ENCODE measurements around the gene IDI1.

DNA sequence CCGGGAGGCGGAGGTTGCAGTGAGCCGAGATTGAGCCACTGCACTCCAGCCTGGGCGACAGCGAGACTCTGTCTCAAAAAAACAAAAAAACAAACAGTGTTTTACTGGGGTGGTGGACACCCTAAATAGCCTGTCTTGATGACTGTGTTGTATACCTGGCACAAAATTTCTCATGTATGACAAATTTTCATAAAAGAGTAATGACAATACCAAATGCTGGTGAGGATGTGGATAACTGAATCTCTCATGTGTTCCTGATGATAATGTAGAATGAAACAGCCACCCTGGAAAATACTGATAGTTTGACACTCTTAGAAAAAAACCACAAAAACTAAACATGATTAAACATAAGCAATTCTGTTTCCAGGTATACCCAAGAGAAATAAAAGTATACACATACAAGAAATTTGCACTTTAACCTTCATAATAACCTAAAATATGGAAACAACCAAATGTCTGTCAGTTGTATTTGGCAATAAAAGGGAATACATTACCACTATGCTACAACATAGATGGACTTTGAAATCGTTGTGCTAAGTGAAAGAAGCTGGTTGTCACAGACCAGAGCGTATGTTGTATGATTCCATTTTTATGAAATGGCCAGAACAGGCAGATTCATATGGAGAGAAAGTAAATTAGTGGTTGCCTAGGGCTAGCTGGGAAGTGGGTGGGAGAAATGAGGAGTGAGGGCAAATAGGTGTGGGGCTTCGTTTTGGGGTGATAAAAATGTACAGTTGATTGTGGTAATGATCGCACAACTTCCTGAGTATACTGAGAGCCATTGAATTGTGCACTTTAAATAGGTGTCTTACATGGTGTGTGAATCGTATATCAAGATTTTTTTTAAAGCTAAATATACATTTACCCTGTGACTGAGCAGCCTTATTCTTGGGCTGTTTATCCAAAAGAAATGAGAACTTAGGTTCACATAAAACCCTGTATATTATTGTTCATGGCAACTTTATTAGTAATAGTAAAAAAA, 19.8 kb upstream of the IDI1 start:
- TF ChIP-seq CTCF (IDR thresholded peaks at IDR 0.05; ENCODE audit: low read depth, low read length, missing input control) (no peak), MAX (IDR thresholded peaks at IDR 0.05) (no peak), JUND (IDR thresholded peaks at IDR 0.05) (no peak), YY1 (IDR thresholded peaks at IDR 0.05) (no peak), REST (IDR thresholded peaks at IDR 0.05) (no peak), SP1 (IDR thresholded peaks at IDR 0.05) (no peak), TAF1 (conservative IDR thresholded peaks at IDR 0.05) (no peak), ATF3 (IDR thresholded peaks at IDR 0.05) (no peak), HNF4G (IDR thresholded peaks at IDR 0.05) (no peak), GABPA (IDR thresholded peaks at IDR 0.05 in 1 of 2, conservative IDR thresholded peaks at IDR 0.05 in 1 of 2) (no peak)
- TF ChIP-seq, protein P1, sequence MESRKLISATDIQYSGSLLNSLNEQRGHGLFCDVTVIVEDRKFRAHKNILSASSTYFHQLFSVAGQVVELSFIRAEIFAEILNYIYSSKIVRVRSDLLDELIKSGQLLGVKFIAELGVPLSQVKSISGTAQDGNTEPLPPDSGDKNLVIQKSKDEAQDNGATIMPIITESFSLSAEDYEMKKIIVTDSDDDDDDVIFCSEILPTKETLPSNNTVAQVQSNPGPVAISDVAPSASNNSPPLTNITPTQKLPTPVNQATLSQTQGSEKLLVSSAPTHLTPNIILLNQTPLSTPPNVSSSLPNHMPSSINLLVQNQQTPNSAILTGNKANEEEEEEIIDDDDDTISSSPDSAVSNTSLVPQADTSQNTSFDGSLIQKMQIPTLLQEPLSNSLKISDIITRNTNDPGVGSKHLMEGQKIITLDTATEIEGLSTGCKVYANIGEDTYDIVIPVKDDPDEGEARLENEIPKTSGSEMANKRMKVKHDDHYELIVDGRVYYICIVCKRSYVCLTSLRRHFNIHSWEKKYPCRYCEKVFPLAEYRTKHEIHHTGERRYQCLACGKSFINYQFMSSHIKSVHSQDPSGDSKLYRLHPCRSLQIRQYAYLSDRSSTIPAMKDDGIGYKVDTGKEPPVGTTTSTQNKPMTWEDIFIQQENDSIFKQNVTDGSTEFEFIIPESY (IDR thresholded peaks at IDR 0.05), result no peak
